Femur (tissue), 1 donor: ENCODE results near the gene RPE.
A peak's percentile ranks its signal among the peaks of the same experiment; 100 is the strongest.

Experiments
- DNase-seq: peaks from one replicate; pipeline ENCODE4 v3.0.0-alpha.2; 2017

Gene RPE

DNA sequence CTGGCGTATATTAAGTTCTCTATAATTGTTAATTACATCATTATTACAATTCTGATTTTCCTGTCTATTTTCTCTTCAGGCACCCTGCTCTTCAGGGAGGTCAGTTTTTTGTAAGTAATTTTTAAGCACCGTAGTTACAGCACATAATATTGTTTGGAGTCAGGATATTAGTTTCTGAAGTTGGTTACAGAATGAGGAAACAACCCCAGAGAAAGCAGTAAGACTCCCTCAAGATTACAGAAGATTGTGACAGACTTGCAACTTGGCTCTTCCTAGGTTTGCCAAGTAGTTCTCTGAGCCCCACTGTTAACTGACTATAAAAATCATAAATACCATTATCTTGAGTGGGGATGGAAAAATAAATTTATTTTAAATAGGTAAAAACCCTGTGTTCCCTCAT is 921 bp downstream of the RPE start:
- DNase-seq, result no peak

DNA sequence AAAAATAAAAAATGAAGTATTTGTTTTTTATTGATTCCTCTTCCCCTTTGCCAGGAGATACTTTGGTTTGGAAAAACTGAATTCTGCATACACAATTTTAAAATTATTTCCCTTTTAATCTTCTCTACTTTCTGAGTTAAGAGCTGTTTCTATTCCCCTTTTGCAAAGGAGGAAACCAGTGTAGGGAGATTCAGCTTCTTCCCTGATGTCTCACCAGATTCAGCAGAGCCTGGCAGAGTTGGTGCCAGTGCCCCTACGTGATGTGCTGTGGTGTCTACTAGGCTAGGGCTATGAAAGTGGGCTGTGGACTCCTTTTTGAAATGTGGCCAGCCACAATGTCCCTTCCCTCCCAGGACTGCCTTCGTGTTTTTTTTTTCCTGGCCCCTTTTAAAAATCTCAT is 2.4 kb downstream of the RPE start:
- DNase-seq, result no peak

DNA sequence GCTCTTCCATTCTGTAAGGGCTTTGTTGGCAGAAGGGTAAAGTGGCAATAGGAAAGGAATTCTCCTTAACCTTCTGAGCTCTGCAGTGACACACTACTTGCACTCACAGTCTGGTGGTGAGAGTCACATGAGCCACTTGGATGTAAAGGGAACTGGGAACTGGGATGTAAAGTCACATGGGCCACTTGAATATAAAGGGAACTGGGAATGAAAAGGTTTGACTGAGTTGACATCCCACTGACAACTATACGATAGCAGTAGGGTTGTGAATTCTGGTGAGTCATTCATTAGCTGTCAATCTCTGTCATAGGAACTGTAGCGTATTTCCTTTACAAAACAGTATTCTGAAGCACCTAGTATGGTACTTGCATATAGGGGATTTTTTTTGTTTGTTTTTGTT is 5.5 kb downstream of the RPE start:
- DNase-seq, result no peak

DNA sequence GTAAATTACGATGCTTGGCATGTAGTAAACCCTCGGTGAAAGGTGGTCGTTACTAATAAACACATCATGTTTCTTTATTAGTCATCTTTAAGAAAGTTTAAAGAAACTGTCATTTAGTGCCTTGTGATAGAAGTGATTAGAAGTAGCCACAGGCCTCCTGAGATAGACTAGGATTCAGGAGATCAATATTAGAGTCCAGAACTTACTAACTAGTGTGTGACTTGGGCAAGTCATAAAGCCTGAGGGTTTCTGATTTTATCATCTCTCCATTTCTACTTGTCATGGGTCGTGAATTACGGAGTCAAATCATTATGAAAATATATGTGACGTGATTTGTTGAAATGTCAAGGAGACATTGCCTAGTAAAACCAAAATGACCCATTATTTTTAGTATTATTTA is 6.7 kb downstream of the RPE start:
- DNase-seq, result no peak

DNA sequence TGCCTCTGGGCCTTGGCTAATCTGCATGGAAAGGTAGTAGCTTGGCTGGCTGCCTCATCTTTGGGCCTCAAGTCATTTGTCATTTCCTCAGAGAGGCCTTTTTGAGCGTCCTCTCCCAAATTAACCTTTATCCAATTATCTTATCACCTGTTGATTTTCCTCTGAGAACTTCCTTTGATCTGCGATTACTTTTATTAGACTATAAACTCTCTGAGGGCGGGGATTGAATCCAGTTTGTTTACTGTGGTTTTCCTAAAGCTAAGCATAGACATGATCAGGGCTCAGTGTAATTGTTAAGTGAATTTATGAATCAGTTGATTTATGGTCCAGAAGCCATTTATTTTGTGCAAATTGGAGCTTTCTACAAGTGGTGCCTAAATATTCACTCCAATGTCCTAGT is 7.5 kb downstream of the RPE start:
- no peak for DNase-seq

DNA sequence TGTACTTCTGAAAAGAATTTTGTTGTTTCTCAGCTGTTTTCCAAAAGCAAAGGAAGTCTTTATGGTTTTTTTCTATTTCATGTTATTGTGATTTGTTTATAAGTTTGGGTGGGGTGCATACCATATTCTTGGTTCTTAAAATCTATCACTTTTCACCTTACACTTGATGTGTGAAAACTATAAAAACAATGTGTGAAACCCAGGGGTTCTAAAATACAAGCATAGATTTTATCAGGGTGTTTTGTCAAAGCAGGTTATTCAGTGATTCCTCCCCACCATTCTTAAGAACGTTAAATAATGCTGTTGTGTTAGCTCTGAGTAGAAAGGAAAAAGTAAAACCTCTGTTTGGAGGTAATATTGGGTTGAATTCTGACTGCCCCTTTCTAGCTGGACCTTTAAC is 17.7 kb downstream of the RPE start:
- DNase-seq, result no peak

DNA sequence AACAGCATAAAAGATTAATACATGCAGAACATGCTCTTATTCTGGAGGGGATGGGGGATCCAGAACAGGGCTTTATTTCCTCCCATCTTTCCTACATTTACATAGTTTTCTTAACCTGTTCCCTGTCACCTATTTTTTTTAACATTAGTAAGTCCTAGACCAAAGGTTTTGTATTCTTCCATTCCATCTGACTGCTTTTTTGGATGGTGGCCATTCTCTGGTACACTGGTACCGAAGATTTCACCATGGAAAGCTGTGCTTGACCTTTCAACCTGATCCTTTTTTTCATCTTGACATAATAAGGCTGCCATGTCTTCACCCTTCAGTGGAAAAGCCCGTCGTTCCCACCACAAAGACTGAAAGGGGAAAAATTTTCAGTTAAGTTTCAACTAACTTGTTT is 20.4 kb downstream of the RPE start:
- DNase-seq, result no peak

DNA sequence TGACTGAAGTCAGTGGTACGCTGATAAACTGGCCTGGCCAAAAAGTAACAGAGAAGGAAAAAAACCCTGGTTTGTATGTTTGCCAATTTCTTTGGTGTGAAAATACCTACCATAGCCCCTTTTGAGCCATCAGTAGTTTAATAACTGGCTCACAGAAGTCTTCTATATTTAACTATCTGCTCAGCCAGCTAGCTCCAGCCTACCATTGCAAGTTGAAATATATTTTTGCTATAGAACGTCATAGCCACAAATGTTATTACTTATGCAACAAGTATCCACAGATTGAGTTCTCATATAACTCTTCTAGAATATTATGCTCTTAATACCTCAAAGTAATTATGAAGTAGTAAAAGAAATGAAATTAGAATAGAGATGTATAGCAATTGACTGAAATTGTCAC is 25.2 kb downstream of the RPE start:
- no peak for DNase-seq

DNA sequence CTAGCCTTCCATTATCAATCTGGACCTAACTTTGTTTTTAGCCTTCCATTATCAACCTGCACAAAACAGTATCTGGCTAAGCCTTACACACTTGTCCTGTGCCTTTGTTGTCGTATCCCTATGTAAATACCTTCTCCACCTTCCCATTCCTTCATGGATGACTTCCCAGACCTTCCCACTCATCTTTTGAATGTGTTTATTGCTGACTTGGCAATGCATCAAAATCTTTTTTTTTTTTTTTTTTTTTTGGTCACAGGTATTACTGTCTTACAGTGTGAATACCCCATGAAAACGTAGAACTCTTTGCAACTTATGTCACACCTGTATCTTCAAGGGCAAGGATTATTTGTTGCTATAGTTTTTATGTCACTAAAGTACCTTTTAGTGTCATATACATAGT is 25.7 kb downstream of the RPE start:
- DNase-seq, result no peak

DNA sequence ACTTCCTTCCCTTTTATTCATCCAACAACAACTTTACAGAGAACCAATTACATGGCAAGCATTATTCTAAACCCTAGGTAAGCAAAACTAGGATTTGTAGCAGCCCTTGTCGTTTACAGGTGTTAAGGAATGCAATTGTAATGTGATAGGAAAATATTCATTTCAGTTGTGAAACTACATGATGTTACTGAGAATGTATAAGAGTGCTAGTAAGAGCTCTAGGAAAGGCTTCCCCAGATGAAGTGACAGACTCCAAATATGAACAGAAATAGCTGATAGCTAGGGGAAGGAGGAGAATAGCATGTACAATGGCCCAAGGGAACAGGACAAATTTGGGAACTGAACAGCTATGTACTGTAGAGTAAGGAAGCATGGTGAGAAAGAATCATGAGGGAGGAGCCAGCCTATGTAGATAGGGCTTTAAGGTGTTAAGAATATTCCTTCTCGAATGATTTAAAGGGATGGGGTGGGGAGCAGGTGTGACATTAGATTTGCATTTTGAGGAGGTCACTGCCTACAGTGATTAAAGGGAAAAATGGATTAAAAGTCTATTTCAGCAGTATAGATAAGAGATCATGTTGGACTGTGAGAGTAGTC is 31.7 kb downstream of the RPE start:
- DNase-seq, result no peak

DNA sequence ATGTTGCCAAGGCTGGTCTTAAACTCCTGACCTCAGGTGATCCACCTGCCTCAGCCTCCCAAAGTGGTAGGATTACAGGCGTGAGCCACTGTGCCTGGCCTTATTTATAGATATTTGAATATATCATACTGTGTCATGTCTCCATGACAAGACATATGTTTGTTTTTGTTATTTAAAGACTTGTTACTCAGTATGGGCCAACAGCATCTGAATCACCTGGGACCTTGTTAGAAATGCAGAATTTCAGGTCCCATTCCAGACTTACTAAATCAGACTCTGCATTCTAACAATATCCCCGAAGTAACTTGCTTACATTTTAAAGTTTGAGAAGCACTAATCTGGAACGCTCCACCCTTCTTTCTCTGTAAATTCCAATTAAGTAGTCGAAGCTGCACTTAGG is 33.2 kb downstream of the RPE start:
- DNase-seq, result no peak

DNA sequence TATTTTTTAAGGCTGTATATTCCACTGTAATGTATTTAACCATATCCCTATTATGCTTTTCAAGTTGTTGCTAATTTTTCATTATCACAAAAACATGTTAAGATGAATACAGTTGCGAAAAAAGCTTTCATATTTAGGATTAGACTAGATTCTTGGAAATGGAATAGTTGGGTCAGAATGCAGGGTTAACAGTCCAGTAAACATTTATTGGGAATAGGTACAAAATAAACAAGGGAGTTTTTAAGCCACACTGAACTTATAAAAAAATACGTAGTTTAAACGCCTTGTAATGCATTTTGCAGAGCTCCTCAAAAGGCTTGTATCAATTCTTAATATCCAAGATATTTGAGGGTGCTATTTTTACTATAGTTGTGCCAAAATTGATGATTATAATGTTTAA is 35.6 kb downstream of the RPE start:
- no peak for DNase-seq

DNA sequence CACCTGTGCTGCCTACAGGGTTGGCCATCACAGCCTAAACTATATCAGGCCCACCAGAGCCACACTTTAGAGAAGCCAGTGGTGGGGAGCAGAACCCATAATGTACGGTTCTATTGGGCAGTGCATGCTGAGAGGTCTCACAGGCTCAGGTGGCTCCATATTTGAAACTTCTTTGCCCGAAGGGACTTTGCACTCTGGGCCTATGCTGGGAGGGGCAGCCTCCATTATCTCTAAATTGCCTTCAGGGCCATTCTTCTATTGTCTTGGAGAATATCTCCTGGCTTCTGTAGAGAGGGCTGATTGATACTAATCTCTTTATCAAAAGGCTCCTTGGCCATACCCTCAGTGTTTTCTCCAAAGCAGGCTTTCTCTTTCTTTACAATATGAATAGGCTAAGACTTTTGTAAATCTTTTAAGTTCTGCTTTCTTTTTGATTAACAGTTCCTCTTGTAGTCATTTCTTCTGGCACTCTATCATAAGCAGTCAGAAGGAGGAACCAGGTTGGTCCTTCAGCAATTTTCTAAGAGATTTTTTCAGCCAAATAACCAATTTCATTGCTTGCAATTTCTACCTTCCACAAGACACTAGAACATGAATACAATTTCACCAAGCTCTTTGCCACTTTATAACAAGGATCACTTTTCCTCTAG is 44.5 kb downstream of the RPE start:
- no peak for DNase-seq

DNA sequence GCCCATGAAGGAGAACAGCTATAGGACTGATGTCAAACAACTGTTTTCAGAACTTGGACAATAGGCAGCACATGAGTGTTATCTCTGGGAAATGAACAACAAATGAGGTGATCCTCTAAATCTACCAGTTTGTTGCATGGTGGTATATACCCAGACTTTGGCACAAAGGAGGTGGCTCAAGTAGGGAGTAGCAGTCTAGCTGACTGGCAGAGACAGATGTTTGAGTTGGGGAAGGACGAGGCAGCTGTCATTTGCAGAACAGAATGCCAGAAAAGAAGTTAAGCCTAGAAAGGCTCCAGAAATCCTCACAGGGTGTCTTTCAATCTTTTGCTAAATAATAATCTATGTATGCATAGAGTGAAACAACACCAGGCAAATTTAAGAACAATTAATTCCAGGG is 47.4 kb downstream of the RPE start:
- peak; percentile 28 for DNase-seq

DNA sequence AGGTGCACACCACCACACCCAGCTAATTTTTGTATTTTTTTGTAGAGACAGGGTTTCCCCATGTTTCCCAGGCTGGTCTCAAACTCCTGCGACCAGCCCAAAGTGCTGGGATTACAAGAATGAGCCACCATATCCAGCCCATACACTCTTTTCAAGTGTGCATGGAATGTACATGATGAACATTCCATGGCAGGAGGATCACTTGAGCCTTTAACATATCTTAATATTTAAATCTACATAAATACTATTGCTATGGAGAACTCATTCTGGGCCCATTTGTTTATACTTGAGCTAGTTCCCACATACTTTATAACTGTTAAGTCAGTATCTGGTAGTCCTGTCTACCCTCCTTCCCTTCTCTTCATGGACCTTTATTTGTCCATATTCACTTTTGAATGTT is 48.4 kb downstream of the RPE start:
- DNase-seq, result no peak

DNA sequence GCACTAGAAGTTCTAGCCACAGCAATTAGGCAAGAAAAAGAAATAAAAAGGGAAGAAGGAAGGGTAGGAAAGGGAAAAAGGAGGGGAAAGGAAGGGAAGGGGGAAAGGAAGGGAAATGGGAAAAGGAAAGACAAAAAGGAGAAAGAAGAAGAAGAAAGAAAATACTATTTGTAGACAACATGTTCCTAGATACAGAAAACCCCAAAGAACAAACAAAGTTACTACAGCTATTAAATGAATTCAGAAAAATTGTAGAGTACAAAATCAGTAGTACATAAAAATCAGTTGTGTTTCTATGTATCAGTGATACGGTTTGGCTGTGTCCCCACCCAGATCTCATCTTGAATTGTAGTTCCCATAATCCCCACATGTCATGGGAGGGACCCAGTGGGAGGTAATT is 52.3 kb downstream of the RPE start:
- no peak for DNase-seq

DNA sequence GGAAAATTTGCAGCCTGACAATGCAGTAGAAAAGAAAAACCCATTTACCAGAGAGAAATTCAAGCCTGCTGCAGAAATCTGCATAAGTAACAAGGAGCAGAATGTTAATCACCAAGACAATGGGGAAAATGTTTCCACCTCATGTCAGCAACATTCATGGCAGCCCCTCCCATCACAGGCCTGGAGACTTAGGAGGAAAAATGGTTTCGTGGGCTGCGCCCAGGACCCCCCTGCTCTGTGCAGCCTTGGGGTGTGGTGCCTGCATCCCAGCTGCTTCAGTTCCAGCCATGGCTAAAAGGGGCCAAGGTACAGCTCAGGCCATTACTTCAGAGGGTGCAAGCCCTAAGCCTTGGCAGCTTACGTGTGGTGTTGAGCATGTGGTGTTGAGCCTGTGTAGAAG is 53.4 kb downstream of the RPE start:
- DNase-seq, result no peak

DNA sequence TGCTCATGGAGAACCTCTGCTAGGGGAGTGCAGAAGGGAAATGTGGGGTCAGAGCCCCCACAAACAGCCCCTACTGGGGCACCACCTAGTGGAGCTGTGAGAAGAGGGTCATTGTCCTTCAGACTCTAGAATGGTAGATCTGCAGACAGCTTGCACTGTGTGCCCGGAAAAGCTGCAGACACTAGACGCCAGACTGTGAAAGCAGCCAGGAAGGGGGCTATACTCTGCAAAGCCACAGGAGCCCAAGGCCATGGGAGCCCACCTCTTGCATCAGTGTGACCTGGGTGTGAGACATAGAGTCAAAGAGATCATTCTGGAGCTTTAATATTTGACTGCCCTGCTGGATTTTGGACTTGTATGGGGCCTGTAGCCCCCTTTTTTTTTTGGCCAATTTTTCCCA is 60.9 kb downstream of the RPE start:
- DNase-seq, result no peak
